MM.1S (cell line): Measurements from ENCODE around the gene CHN2.
A peak's percentile ranks its signal among the peaks of the same experiment; 100 is the strongest.

ENCODE experiments used
- DNase-seq: peaks from one replicate; pipeline ENCODE4 v3.0.0-alpha.2; 2015
- H2AFZ ChIP-seq: fragments of 300-600 bp; sonication (generic); 2 replicates; pipeline ENCODE4 v1.6.0; 2016; ENCODE audit warnings: antibody characterized with exemption, low read length
- H3F3A ChIP-seq: fragments of 300-600 bp; sonication (generic); 2 replicates; pipeline ENCODE4 v1.6.1; 2016; ENCODE audit warnings: mild to moderate bottlenecking, antibody characterized with exemption, low read length, moderate library complexity, mixed read lengths; ENCODE audit not compliant: insufficient read depth
- H3K27ac ChIP-seq: fragments of 300-600 bp; sonication (generic); 2 replicates; pipeline ENCODE4 v1.5.1; 2016; ENCODE audit warnings: mild to moderate bottlenecking, low read length
- H3K27me3 ChIP-seq: fragments of 300-600 bp; sonication (generic); replicated peaks from 2 replicates; pipeline ENCODE4 v1.6.0; 2016; ENCODE audit warnings: low read length; ENCODE audit not compliant: insufficient read depth
- H3K36me3 ChIP-seq: fragments of 300-600 bp; sonication (generic); replicated peaks from 2 replicates; pipeline ENCODE4 v1.6.1; 2016; ENCODE audit warnings: mild to moderate bottlenecking, low read length, mixed read lengths; ENCODE audit not compliant: insufficient read depth
- H3K4me1 ChIP-seq: fragments of 300-600 bp; sonication (generic); 2 replicates; pipeline ENCODE4 v1.6.1; 2016; ENCODE audit warnings: low read length, mixed read lengths
- H3K4me2 ChIP-seq: fragments of 300-600 bp; sonication (generic); 2 replicates; pipeline ENCODE4 v1.6.0; 2016; ENCODE audit warnings: low read depth, low read length
- H3K4me3 ChIP-seq: fragments of 300-600 bp; sonication (generic); 2 replicates; pipeline ENCODE4 v1.5.1; 2016; ENCODE audit warnings: low read length, mixed read lengths
- H3K79me2 ChIP-seq: fragments of 300-600 bp; sonication (generic); 2 replicates; pipeline ENCODE4 v1.6.1; 2016; ENCODE audit warnings: mixed run types, low read length, mixed read lengths
- H3K9ac ChIP-seq: fragments of 300-600 bp; sonication (generic); 2 replicates; pipeline ENCODE4 v1.6.1; 2016; ENCODE audit warnings: low read length, mixed read lengths
- H3K9me2 ChIP-seq: fragments of 300-600 bp; sonication (generic); replicated peaks from 2 replicates; pipeline ENCODE4 v1.6.1; 2016; ENCODE audit warnings: mild to moderate bottlenecking, low read length, mixed read lengths; ENCODE audit not compliant: insufficient read depth
- H3K9me3 ChIP-seq: fragments of 300-600 bp; sonication (generic); replicated peaks from 2 replicates; pipeline ENCODE4 v1.6.1; 2016; ENCODE audit warnings: mild to moderate bottlenecking, low read length, mixed read lengths; ENCODE audit not compliant: insufficient read depth
- H4K20me1 ChIP-seq: fragments of 300-600 bp; sonication (generic); 2 replicates; pipeline ENCODE4 v1.6.1; 2016; ENCODE audit warnings: mild to moderate bottlenecking, low read length, moderate library complexity, mixed read lengths; ENCODE audit not compliant: insufficient read depth
- CTCF ChIP-seq: fragments of 300-600 bp; sonication (generic); IDR thresholded peaks from 2 replicates; pipeline ENCODE4 v1.5.1; 2016; ENCODE audit warnings: antibody characterized with exemption, low read length, mixed read lengths
- EZH2 ChIP-seq: fragments of 300-600 bp; sonication (generic); optimal IDR thresholded peaks from 2 replicates; pipeline ENCODE3; 2017; ENCODE audit warnings: low read depth, mild to moderate bottlenecking, antibody characterized with exemption, low read length, mixed read lengths
- EZH2phosphoT487 ChIP-seq: fragments of 300-600 bp; sonication (generic); IDR thresholded peaks from 2 replicates; pipeline ENCODE4 v1.6.1; 2018; ENCODE audit warnings: antibody characterized with exemption, low read length

CHN2 gene

GRCh38 chr7:29413626-29414136 lies 219.1 kb downstream of the CHN2 start:
- no peak for TF ChIP-seq EZH2phosphoT487
- TF ChIP-seq EZH2 = no peak
- no peak for TF ChIP-seq CTCF
- H3K4me1 ChIP-seq = peaks cover 36% of the 10 kb centered on the region
- DNase-seq = no peak

GRCh38 chr7:29414216-29414615 lies 219.6 kb downstream of the CHN2 start:
- H2AFZ ChIP-seq = no peak overlapping the region
- H4K20me1 ChIP-seq = no peaks in the 10 kb centered on the region
- no peaks in the 10 kb centered on the region for H3K79me2 ChIP-seq
- no peaks in the 10 kb centered on the region for H3K9me3 ChIP-seq
- H3K9ac ChIP-seq = no peak overlapping the region
- no peaks in the 10 kb centered on the region for H3K36me3 ChIP-seq
- H3K4me1 ChIP-seq = peaks cover 36% of the 10 kb centered on the region
- H3K4me2 ChIP-seq = peak overlapping the region; percentile 42
- H3K27me3 ChIP-seq = no peaks in the 10 kb centered on the region
- H3K9me2 ChIP-seq = no peaks in the 10 kb centered on the region
- TF ChIP-seq EZH2 (no peak), CTCF (no peak), EZH2phosphoT487 (no peak)
- no peak overlapping the region for H3K27ac ChIP-seq
- no peak for DNase-seq
- no peak overlapping the region for H3K4me3 ChIP-seq
- H3F3A ChIP-seq = peaks cover 12% of the 10 kb centered on the region; the same call in 1 of the 2 replicates

More at GRCh38 chr7:29413626-29414136, 219.1 kb downstream of the CHN2 start:
- Histone ChIP-seq H4K20me1 (no peaks in the 10 kb centered on the region), H3K9me2 (no peaks in the 10 kb centered on the region), H3K4me3 (no peak overlapping the region), H3K36me3 (no peaks in the 10 kb centered on the region), H3K4me2 (no peak overlapping the region), H3K79me2 (no peaks in the 10 kb centered on the region), H3K9me3 (no peaks in the 10 kb centered on the region), H2AFZ (no peak overlapping the region), H3F3A (peaks cover 12% of the 10 kb centered on the region; the same call in 1 of the 2 replicates), H3K27me3 (no peaks in the 10 kb centered on the region), H3K9ac (no peak overlapping the region), H3K27ac (no peak overlapping the region)

GRCh38 chr7:29415215-29415614 lies 220.6 kb downstream of the CHN2 start:
- Histone ChIP-seq H3K79me2 (no peaks in the 10 kb centered on the region), H3K4me1 (peaks cover 34% of the 10 kb centered on the region), H3K4me2 (peak overlapping the region; percentile 42; the same call in 1 of the 2 replicates), H3F3A (peaks cover 12% of the 10 kb centered on the region), H3K9me3 (no peaks in the 10 kb centered on the region), H2AFZ (no peak overlapping the region), H3K9me2 (no peaks in the 10 kb centered on the region), H3K36me3 (no peaks in the 10 kb centered on the region), H3K27ac (no peak overlapping the region; the same call in 1 of the 2 replicates), H3K4me3 (no peak overlapping the region), H4K20me1 (no peaks in the 10 kb centered on the region), H3K9ac (no peak overlapping the region), H3K27me3 (no peaks in the 10 kb centered on the region)
- no peak for TF ChIP-seq EZH2
- TF ChIP-seq EZH2phosphoT487 = no peak
- TF ChIP-seq CTCF = no peak
- peak; percentile 72 for DNase-seq
